T1000 (cell line): ENCODE data around the gene IRF2BPL.
A peak's percentile ranks its signal among the peaks of the same experiment; 100 is the strongest.

Experiments
- DNase-seq: peaks from one replicate; lab custom pipeline; 2025; ENCODE audit warnings: mixed read lengths; lab: John Stamatoyannopoulos, UW

IRF2BPL gene

GRCh38 chr14:77053046-77053841 is 24.7 kb upstream of the IRF2BPL start:
- DNase-seq: no peak

- DNase-seq: no peak
Measured at GRCh38 chr14:77052281-77053044, 24.0 kb upstream of the IRF2BPL start.

GRCh38 chr14:77051116-77051515 is 22.6 kb upstream of the IRF2BPL start:
- DNase-seq: no peak

- no peak for DNase-seq
Measured at GRCh38 chr14:77046721-77047120, 18.2 kb upstream of the IRF2BPL start.

- DNase-seq: no peak
Measured at GRCh38 chr14:77045238-77046162, 17.0 kb upstream of the IRF2BPL start.

- DNase-seq: no peak
Measured at GRCh38 chr14:77044783-77045237, 16.3 kb upstream of the IRF2BPL start.

GRCh38 chr14:77043984-77044485 is 15.5 kb upstream of the IRF2BPL start:
- DNase-seq: no peak

- no peak for DNase-seq
Measured at GRCh38 chr14:77043177-77043983, 14.9 kb upstream of the IRF2BPL start.

GRCh38 chr14:77041881-77042545 is 13.5 kb upstream of the IRF2BPL start:
- DNase-seq: no peak

- peak; percentile 58 for DNase-seq
Measured at GRCh38 chr14:77040741-77041653, 12.5 kb upstream of the IRF2BPL start.

GRCh38 chr14:77040059-77040740 is 11.7 kb upstream of the IRF2BPL start:
- peak; percentile 90 for DNase-seq

GRCh38 chr14:77039285-77040058 is 11.0 kb upstream of the IRF2BPL start:
- no peak for DNase-seq

- DNase-seq: no peak
Measured at GRCh38 chr14:77037938-77038568, 9.5 kb upstream of the IRF2BPL start.

GRCh38 chr14:77037215-77037937 is 8.9 kb upstream of the IRF2BPL start:
- no peak for DNase-seq

- DNase-seq: no peak
Measured at GRCh38 chr14:77036484-77037214, 8.1 kb upstream of the IRF2BPL start.

- no peak for DNase-seq
Measured at GRCh38 chr14:77035267-77035666, 6.8 kb upstream of the IRF2BPL start.
